ENCODE data around the gene ATXN1. TPM values are rescaled to one million over a fixed set of nuclear protein-coding genes. Genes with fewer than 3 reads are reported as not detected.

ATXN1 gene
- total RNA-seq, 1 donor from 2014 or later: 69.1 TPM

DNA sequence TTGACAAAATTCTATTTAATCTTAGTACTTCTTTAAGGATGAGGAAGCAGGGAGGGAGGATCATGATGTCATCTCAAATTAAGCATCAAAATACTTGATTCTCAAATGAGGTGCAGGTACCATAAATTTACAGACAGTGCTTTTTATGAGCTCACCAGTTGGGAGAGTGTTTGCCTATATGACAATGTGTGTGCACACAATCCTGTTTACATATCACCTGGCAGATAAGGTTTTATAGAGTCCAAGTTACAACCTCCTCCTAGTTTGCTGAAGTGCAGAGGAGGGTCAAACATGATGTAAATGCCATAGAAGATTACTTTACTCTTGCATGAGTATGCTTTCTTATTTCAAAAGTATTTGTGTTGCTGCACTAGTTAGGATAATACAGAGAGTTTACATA, 6.4 kb downstream of the ATXN1 start:
- no peak overlapping the region for H3K4me3 Mint-ChIP-seq (ENCODE audit: low read depth)

DNA sequence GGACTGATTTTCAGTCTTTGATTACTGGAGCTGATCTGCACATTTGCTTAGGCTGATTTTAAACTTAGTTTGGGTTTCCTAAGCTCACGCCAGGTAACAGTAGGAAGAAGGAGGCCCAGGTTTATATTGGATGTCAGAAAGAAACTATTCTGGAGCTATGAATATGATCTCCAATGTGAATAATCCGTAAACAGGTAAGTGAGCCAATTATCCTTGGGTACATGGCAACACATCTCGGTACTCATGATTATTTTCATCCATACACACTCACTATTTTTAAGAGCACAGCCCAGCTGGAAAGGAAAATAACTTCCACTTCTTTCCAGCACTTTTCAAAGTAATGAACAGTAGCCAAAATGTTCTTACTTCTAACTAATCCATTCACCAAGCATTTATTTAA, 7.0 kb downstream of the ATXN1 start:
- H3K4me3 Mint-ChIP-seq (ENCODE audit: low read depth): no peak overlapping the region
- intact Hi-C loops (cut with micrococcal nuclease): no loop called here
- no peak overlapping the region for H3K27ac Mint-ChIP-seq
- H3K27me3 Mint-ChIP-seq (ENCODE audit: low read depth): no peaks in the 10 kb centered on the region
- DNase-seq (ENCODE audit: low spot score): no peak
- H3K4me1 Mint-ChIP-seq (ENCODE audit: low read depth): peaks cover 66% of the 10 kb centered on the region
- no peaks in the 10 kb centered on the region for H3K9me3 Mint-ChIP-seq
- peaks cover 77% of the 10 kb centered on the region for H3K36me3 Mint-ChIP-seq (ENCODE audit: low read depth)

More for the DNA sequence above, 6.4 kb downstream of the ATXN1 start:
- Mint-ChIP-seq H3K9me3 (no peaks in the 10 kb centered on the region), H3K4me1 (ENCODE audit: low read depth) (peaks cover 62% of the 10 kb centered on the region), H3K27me3 (ENCODE audit: low read depth) (no peaks in the 10 kb centered on the region), H3K27ac (no peak overlapping the region), H3K36me3 (ENCODE audit: low read depth) (peaks cover 71% of the 10 kb centered on the region)
- DNase-seq (ENCODE audit: low spot score): no peak
- intact Hi-C loops (cut with micrococcal nuclease): no loop called here

DNA sequence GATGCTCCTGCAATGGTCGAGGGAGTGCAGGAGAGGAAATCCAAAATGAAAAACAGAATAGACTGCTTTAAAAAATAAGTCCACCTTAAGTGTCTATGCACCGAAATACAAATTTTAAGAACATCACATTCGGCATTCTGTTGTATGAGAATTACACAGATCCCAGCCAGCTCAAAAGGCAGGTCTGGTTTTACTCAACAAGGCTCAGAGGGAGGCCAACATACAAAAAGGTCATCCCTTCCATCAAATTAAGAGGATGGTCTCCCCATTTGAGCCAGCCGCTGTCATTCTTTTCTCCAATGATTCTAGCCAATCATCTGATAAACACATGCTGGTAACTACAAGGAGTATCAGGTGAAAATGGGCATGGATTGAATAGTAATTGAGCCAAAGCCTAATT, 7.9 kb downstream of the ATXN1 start:
- H3K27me3 Mint-ChIP-seq (ENCODE audit: low read depth): no peaks in the 10 kb centered on the region
- intact Hi-C loops (cut with micrococcal nuclease): no loop called here
- H3K36me3 Mint-ChIP-seq (ENCODE audit: low read depth): peaks cover 82% of the 10 kb centered on the region

DNA sequence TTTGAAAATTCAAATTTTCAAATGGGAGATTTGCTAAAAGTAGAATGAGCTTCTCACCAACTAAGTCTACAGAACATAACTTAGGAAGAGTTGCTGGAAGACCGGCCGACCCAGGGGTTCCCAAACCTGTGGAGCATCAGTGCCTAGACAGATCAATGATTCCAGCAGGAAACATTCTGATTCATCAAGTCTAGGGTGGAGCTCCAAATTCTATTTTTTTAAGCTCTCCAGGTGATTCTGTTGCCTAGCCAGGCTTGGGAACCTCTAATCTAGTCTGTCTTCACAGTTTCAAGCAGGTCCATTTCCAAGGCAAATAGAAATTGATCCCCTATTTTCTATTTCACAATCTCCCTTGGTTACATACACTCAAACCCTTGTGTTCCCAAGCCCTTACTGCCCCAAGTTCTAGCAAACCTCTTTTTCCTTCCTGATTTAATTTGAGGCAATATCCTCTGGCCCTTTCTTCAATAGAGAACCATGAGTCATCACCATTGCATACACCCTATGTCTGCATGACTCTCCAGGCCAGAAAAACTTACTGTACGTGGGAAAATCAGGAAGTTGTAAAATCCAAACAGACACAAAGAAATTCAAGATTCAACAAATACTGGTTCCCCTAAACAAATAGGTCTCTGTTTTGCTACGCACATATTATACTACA, 8.9 kb downstream of the ATXN1 start:
- H3K27me3 Mint-ChIP-seq (ENCODE audit: low read depth): no peaks in the 10 kb centered on the region
- H3K9me3 Mint-ChIP-seq: no peaks in the 10 kb centered on the region
- H3K27ac Mint-ChIP-seq: no peak overlapping the region
- no peak overlapping the region for H3K4me3 Mint-ChIP-seq (ENCODE audit: low read depth)
- DNase-seq (ENCODE audit: low spot score): no peak
- peaks cover 80% of the 10 kb centered on the region for H3K36me3 Mint-ChIP-seq (ENCODE audit: low read depth)
- H3K4me1 Mint-ChIP-seq (ENCODE audit: low read depth): peaks cover 64% of the 10 kb centered on the region
- intact Hi-C loops (cut with micrococcal nuclease): no loop called here

More for the DNA sequence above, 7.9 kb downstream of the ATXN1 start:
- no peaks in the 10 kb centered on the region for H3K9me3 Mint-ChIP-seq
- H3K27ac Mint-ChIP-seq: no peak overlapping the region
- no peak for DNase-seq (ENCODE audit: low spot score)
- H3K4me1 Mint-ChIP-seq (ENCODE audit: low read depth): peaks cover 66% of the 10 kb centered on the region
- no peak overlapping the region for H3K4me3 Mint-ChIP-seq (ENCODE audit: low read depth)

DNA sequence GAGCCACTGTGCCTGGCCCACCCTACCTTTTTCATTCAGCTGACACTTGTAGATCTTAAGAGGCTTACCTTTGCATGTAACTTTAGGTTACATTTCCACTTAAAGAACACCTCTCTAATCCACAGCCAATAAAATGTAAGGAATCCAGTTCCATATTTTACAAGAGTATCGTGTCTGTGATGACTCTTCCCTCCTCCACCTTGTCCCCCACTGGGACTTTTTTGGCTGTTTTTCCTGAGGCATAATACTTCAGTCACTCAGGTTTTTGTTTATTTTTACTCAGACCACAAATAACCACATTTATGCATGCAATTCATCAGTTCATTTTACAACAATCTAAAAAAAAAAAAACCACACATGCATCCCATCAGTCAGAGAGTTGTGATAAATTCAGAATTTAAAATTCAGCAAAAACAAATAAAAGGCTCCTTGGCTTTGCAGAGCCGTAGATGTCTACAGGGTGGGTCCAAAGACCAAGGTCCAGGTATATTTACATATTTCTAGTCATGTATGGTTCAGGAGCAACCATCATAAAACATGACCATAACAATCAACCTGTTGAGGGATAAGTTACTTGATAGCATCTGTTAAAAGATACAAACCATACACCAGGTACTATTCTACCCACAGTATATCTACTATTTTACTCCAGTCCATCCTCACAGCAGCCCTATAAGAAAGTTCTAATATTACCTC, 9.9 kb downstream of the ATXN1 start:
- no peak overlapping the region for H3K27ac Mint-ChIP-seq
- H3K4me3 Mint-ChIP-seq (ENCODE audit: low read depth): no peak overlapping the region
- no peaks in the 10 kb centered on the region for H3K9me3 Mint-ChIP-seq
- no peaks in the 10 kb centered on the region for H3K27me3 Mint-ChIP-seq (ENCODE audit: low read depth)
- intact Hi-C loops (cut with micrococcal nuclease): no loop called here
- peaks cover 54% of the 10 kb centered on the region for H3K4me1 Mint-ChIP-seq (ENCODE audit: low read depth)
- peaks cover 79% of the 10 kb centered on the region for H3K36me3 Mint-ChIP-seq (ENCODE audit: low read depth)
- no peak for DNase-seq (ENCODE audit: low spot score)

DNA sequence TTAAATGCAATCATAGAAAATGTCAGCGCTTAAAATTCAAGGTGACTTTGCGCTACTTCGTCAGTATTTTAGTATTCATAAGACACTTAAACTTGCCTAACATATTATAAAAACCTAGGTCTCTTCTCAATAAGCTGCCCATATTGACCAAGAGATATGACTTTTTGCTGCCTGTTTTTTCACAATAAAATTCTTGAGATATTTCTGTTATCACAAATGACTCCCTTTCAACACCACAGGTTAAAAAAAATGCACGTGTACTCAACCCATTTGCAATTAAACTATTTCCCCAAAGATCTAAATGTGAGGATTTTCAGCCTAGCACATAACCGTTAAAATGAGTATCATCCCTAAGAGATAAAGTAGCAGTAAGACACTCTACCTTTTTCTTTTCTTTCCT, 10.7 kb downstream of the ATXN1 start:
- Mint-ChIP-seq H3K27ac (no peak overlapping the region), H3K4me1 (ENCODE audit: low read depth) (peaks cover 55% of the 10 kb centered on the region), H3K27me3 (ENCODE audit: low read depth) (no peaks in the 10 kb centered on the region), H3K36me3 (ENCODE audit: low read depth) (peaks cover 84% of the 10 kb centered on the region), H3K4me3 (ENCODE audit: low read depth) (no peak overlapping the region), H3K9me3 (no peaks in the 10 kb centered on the region)
- intact Hi-C loops (cut with micrococcal nuclease): no loop called here
- DNase-seq (ENCODE audit: low spot score): no peak

DNA sequence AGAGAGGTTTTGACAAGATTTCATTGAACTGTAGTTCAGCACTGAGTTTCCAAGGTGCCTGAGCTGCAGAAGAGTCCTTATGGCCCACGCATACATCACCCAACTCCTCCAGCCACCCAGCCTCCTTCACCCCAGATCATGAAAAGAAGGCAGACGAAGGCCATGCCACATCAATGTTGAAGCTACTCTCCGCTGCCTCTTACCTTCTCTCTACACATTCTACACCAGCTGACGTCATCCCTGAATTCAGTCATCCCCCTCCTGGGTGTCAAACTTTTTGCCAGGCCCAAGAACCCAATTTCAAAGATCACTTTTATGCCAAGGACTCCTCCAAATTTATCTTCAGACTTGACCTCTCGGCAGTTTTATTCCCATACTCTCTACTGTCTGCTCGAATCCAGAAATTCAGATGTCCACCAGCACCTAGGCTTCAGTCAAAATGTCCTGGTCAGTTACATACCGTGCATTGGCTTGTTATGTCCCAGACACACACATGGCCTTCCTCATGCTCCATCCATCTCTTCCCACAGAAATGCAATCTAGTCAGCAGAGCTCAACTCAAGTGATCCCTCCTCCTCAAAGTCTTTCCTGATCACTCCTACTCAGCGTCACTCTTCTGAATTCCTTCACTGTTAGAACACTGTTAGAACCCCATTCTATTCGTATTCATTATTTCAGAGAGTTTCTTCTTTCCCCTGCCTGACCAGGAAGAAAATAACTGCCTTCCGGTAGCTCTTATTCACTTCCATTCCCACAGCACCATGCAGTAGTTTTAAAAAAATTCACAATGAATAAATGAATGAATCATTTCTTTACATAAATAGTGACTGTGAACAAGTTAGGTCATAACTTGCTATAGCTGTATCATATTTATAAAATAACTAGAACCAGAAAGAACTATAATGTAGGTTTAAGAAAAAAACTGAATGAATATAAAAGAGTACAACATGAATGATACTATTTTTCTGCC, 11.5 kb downstream of the ATXN1 start:
- Mint-ChIP-seq H3K27ac (no peak overlapping the region), H3K27me3 (ENCODE audit: low read depth) (no peaks in the 10 kb centered on the region), H3K4me1 (ENCODE audit: low read depth) (peaks cover 49% of the 10 kb centered on the region), H3K9me3 (no peaks in the 10 kb centered on the region), H3K36me3 (ENCODE audit: low read depth) (peaks cover 82% of the 10 kb centered on the region), H3K4me3 (ENCODE audit: low read depth) (no peak overlapping the region)
- intact Hi-C loops (cut with micrococcal nuclease): no loop called here
- DNase-seq (ENCODE audit: low spot score): no peak

DNA sequence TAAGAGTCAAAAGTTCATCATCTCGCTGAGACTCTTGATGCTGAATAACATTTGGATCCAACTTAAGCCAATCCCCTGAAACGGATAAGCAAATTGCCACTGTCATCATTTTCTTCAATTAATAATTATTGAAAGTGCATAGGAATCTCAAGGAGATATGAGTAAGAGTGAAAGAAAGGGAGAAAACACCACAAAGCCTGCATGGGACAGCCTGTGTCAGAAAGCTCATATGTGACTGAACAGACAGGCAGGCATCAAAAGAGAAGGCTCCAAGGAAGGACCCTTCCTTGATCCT, 13.3 kb downstream of the ATXN1 start:
- no peak overlapping the region for H3K4me3 Mint-ChIP-seq (ENCODE audit: low read depth)
- peaks cover 53% of the 10 kb centered on the region for H3K4me1 Mint-ChIP-seq (ENCODE audit: low read depth)
- no peak overlapping the region for H3K27ac Mint-ChIP-seq
- intact Hi-C loops (cut with micrococcal nuclease): no loop called here
- H3K36me3 Mint-ChIP-seq (ENCODE audit: low read depth): peaks cover 80% of the 10 kb centered on the region
- DNase-seq (ENCODE audit: low spot score): no peak
- H3K9me3 Mint-ChIP-seq: no peaks in the 10 kb centered on the region
- H3K27me3 Mint-ChIP-seq (ENCODE audit: low read depth): no peaks in the 10 kb centered on the region

DNA sequence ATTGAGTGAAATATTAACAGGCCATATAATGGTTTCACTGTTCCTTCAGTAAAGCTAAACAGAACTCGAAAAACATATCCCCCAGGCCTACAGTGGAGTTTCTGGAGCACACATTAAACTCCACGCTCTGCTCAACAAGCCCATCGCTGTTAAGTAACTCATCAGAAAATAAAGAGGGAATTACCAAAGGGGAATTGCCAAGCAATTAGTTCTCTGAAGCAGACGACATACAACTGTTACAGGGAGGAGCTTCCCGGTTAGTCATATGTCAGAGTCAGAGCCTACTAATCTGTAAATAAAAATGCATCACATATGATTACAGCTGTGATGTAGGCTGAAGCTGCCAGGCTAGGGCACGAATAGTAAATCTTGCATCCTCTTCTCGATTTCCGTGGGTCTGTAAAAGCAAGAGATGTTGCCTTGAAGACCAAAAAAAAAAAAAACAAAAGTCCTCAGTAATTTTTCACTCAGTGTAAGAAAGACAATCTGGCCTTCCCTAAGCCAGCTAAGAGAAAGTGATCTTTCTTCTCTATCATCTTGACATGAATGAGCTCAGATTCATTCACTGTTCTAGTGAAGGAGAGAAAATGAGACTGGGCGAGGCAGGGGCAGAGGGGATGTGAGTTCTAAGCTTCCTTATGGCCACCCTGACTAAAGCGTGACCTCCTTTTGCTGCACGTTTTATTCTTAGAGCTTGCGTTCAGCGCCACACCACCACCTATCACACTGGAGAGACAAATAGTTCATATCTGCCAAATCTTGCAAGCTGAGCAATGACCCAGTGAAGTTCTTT, 13.8 kb downstream of the ATXN1 start:
- Mint-ChIP-seq H3K27ac (no peak overlapping the region), H3K4me3 (ENCODE audit: low read depth) (no peak overlapping the region), H3K4me1 (ENCODE audit: low read depth) (peaks cover 52% of the 10 kb centered on the region), H3K9me3 (no peaks in the 10 kb centered on the region), H3K27me3 (ENCODE audit: low read depth) (no peaks in the 10 kb centered on the region), H3K36me3 (ENCODE audit: low read depth) (peaks cover 80% of the 10 kb centered on the region)
- intact Hi-C loops (cut with micrococcal nuclease): no loop called here
- no peak for DNase-seq (ENCODE audit: low spot score)

DNA sequence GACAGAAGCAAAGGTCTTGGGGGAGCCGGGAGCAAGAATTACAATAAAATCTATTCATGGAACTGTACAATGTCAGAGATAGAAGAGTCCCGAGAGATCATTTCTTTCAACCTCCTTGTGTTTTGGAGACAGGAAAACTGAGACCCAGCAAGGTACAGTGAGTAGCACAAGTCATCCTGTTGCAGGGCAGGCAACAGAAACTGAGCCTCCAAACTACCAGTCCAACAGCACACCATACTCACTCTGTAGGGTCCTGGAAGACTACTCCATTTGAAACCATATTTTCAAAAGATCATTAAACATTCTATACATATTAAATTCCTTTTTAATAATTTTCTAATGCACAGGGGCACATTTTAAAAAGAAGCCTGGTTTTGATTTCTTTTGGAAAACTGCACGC, 14.4 kb downstream of the ATXN1 start:
- no peak overlapping the region for H3K4me3 Mint-ChIP-seq (ENCODE audit: low read depth)
- peaks cover 54% of the 10 kb centered on the region for H3K4me1 Mint-ChIP-seq (ENCODE audit: low read depth)
- no peaks in the 10 kb centered on the region for H3K9me3 Mint-ChIP-seq

DNA sequence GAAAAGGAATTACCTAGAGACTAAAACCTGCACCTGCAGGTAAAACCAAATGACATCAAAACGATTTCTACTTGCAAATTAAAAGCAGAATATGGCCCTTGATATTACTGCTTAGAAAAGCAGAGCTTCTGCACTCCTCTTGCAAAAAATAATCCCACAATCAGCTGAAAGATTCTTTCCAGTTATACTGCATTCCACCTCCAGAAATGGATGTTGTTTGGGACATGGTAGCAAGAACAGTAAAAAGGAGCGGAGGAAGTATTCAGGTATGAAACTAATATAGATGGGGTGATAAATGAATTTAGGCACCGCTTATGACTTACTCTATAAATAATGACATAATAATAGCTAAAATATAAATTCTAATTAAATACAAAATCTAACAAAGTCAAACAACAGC, 14.9 kb downstream of the ATXN1 start:
- intact Hi-C loops (cut with micrococcal nuclease): no loop called here
- Mint-ChIP-seq H3K4me1 (ENCODE audit: low read depth) (peaks cover 56% of the 10 kb centered on the region), H3K27ac (no peak overlapping the region), H3K4me3 (ENCODE audit: low read depth) (no peak overlapping the region), H3K36me3 (ENCODE audit: low read depth) (peaks cover 80% of the 10 kb centered on the region), H3K27me3 (ENCODE audit: low read depth) (no peaks in the 10 kb centered on the region), H3K9me3 (no peaks in the 10 kb centered on the region)
- no peak for DNase-seq (ENCODE audit: low spot score)

More for the DNA sequence above, 14.4 kb downstream of the ATXN1 start:
- DNase-seq (ENCODE audit: low spot score): no peak
- H3K36me3 Mint-ChIP-seq (ENCODE audit: low read depth): peaks cover 80% of the 10 kb centered on the region
- no peak overlapping the region for H3K27ac Mint-ChIP-seq
- intact Hi-C loops (cut with micrococcal nuclease): no loop called here
- no peaks in the 10 kb centered on the region for H3K27me3 Mint-ChIP-seq (ENCODE audit: low read depth)

DNA sequence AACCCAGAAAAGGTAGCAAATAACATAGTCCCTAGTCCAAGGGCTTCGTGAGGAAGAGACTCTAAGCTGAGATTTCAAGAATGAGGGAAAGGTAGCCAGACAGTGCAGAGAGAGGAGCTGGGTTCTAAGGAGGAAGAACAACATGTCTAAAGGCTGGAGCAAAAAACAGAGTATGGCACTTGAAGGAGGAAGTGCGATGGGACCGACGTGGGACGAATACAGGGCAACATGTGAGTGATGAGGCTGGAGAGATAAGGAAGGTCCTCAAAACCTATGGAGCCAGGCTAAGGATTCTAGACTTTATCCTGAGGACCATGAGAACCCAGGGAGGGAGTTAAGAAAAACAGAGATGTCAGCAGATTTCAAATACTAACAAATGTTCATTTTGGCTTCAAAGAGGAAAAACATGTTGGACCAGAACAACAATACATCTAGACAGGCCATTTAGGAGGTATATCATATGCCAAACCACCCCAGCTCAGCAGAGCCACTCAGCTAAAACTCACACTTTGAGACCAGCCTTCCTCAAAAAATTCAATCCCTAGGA, 17.5 kb downstream of the ATXN1 start:
- Mint-ChIP-seq H3K4me3 (ENCODE audit: low read depth) (no peak overlapping the region), H3K9me3 (no peaks in the 10 kb centered on the region), H3K36me3 (ENCODE audit: low read depth) (peaks cover 80% of the 10 kb centered on the region), H3K4me1 (ENCODE audit: low read depth) (peaks cover 55% of the 10 kb centered on the region), H3K27ac (peak overlapping the region; percentile 8), H3K27me3 (ENCODE audit: low read depth) (no peaks in the 10 kb centered on the region)
- DNase-seq (ENCODE audit: low spot score): no peak
- intact Hi-C loops (cut with micrococcal nuclease): no loop called here

All from activated T-helper 2 cell treated with anti-CD3 and anti-CD28 coated beads, Interferon-gamma antibody, Interleukin-2, Interleukin-4, amounts not matched to agents 10 μg/mL and 5 μg/mL and 100 μg/mL, durations not matched to agents 14 hours and 24 hours and 36 hours (primary cell).